GM12878 (cell line): ENCODE data around the gene PTPRN2. TPM values are rescaled to one million over a fixed set of nuclear protein-coding genes. Genes with fewer than 3 reads are reported as not detected.

Experiments
- ATAC-seq: fragments of 200-7000 bp; cut with Tn5 transposase; 3 replicates; pipeline ENCODE4 v1.9.1; 2020; ENCODE audit warnings: mild to moderate bottlenecking, moderate library complexity
- BruUV-seq: library from RNA; stranded (reverse); fragments of 400-500 nt; replicated peaks from 2 replicates; lab custom pipeline; 2021; lab: Mats Ljungman, UMichigan
- CTCF ChIA-PET: fragments of 300-600 bp; sonication (Branson Sonifier 250); formaldehyde crosslinking; extraction: SDS; loops from one replicate; lab custom pipeline; 2021; ENCODE audit warnings: inconsistent platforms; lab: Yijun Ruan, JAX
- POLR2A ChIA-PET: fragments of 350-600 bp; formaldehyde crosslinking; extraction: SDS; loops from one replicate; lab custom pipeline; 2021; ENCODE audit warnings: inconsistent platforms; lab: Charles Lee
- RAD21 ChIA-PET: fragments of 300-600 bp; sonication (Branson Sonifier 250); formaldehyde crosslinking; loops from one replicate; lab custom pipeline; 2023; ENCODE audit warnings: antibody characterized with exemption; ENCODE audit not compliant: unreplicated experiment; lab: Charles Lee
- SMC1A ChIA-PET: fragments of 300-600 bp; sonication (Branson Sonifier 250); formaldehyde crosslinking; loops from one replicate; lab custom pipeline; 2023; ENCODE audit not compliant: unreplicated experiment, uncharacterized antibody; lab: Charles Lee
- DNase-seq: peaks from one replicate; pipeline ENCODE4 v3.0.0-alpha.2; 2011; ENCODE audit warnings: low read depth, low spot score
- FAIRE-seq: peaks from 3 replicates; lab custom pipeline; 2011; peaks lifted over from hg19 to GRCh38; lab: Jason Lieb, UNC
- H2AFZ ChIP-seq: 2 replicates; pipeline ENCODE4 v1.6.0; 2011; ENCODE audit warnings: low read depth, low read length, control low read depth; ENCODE audit not compliant: control insufficient read depth
- H3K27ac ChIP-seq: 2 replicates; pipeline ENCODE4 v1.5.1; 2011; ENCODE audit warnings: control low read depth; ENCODE audit not compliant: control insufficient read depth, insufficient read depth
- H3K27me3 ChIP-seq, 2 experiments: replicated peaks in 1 of 2; 2 replicates each; pipeline versions ENCODE4 v1.6.0 to v1.6.1; 2011; ENCODE audit warnings: low read length in 1 of 2; ENCODE audit not compliant: control insufficient read depth in 2 of 2, insufficient read depth in 2 of 2
- H3K36me3 ChIP-seq, 2 experiments: 2 replicates each; pipeline ENCODE4 v1.5.1; 2011; ENCODE audit warnings: low read length in 1 of 2; ENCODE audit not compliant: control insufficient read depth in 2 of 2, insufficient read depth in 2 of 2
- H3K4me1 ChIP-seq: 2 replicates; pipeline ENCODE4 v1.6.1; 2011; ENCODE audit warnings: mild to moderate bottlenecking, low read length, moderate library complexity, mixed read lengths; ENCODE audit not compliant: control insufficient read depth, insufficient read depth
- H3K4me2 ChIP-seq: 2 replicates; pipeline ENCODE4 v1.6.0; 2011; ENCODE audit warnings: control low read depth; ENCODE audit not compliant: control insufficient read depth, insufficient read depth
- H3K4me3 ChIP-seq: fragments of 200-600 bp; sonication (generic); 2 replicates; pipeline ENCODE4 v1.5.1; 2016
- H3K79me2 ChIP-seq: 2 replicates; pipeline ENCODE4 v1.6.0; 2011; ENCODE audit warnings: low read length; ENCODE audit not compliant: control insufficient read depth, insufficient read depth
- H3K9ac ChIP-seq: 2 replicates; pipeline ENCODE4 v1.8.0; 2011; ENCODE audit warnings: low read length, control low read depth, mixed read lengths; ENCODE audit not compliant: control insufficient read depth, insufficient read depth
- H3K9me3 ChIP-seq: replicated peaks from 3 replicates; pipeline ENCODE4 v1.5.1; 2011; ENCODE audit warnings: mild to moderate bottlenecking, low read length; ENCODE audit not compliant: control insufficient read depth, insufficient read depth
- H4K20me1 ChIP-seq: 2 replicates; pipeline ENCODE4 v1.6.0; 2011; ENCODE audit not compliant: control insufficient read depth, insufficient read depth
- CREM ChIP-seq: IDR thresholded peaks from 2 replicates; pipeline ENCODE4 v1.6.1; 2014; ENCODE audit warnings: antibody characterized with exemption, low read depth
- DPF2 ChIP-seq: fragments of 450-650 bp; IDR thresholded peaks from 2 replicates; pipeline ENCODE4 v1.6.1; 2017; ENCODE audit warnings: mild to moderate bottlenecking
- EZH2 ChIP-seq: IDR thresholded peaks from 2 replicates; pipeline ENCODE4 v1.6.1; 2012; ENCODE audit warnings: low read depth, mild to moderate bottlenecking, control low read depth, inconsistent platforms, low read length, borderline replicate concordance; ENCODE audit not compliant: control insufficient read depth
- FOS ChIP-seq: IDR thresholded peaks from 3 replicates; pipeline ENCODE4 v1.6.1; 2011; ENCODE audit warnings: borderline replicate concordance; ENCODE audit not compliant: insufficient read length; ENCODE audit errors: extremely low read depth
- HDAC6 ChIP-seq: fragments of 200-600 bp; sonication (generic); IDR thresholded peaks from one replicate; pipeline ENCODE4 v1.8.0; 2017; ENCODE audit warnings: antibody characterized with exemption; ENCODE audit not compliant: unreplicated experiment
- IKZF1 ChIP-seq: fragments of 450-650 bp; conservative IDR thresholded peaks from 2 replicates; pipeline ENCODE4 v1.6.1; 2017; ENCODE audit warnings: antibody characterized with exemption, mild to moderate bottlenecking
- IRF4 ChIP-seq: IDR thresholded peaks from 2 replicates; pipeline ENCODE4 v1.6.1; 2011; ENCODE audit warnings: low read depth, low read length
- JUND ChIP-seq: IDR thresholded peaks from 2 replicates; pipeline ENCODE4 v1.6.1; 2012; ENCODE audit warnings: low read depth, mild to moderate bottlenecking, low read length, improper control_type of control experiment, moderate library complexity
- KDM1A ChIP-seq: fragments of 200-600 bp; sonication (generic); IDR thresholded peaks from 2 replicates; pipeline ENCODE4 v1.6.1; 2016; ENCODE audit warnings: borderline replicate concordance
- MEF2A ChIP-seq: IDR thresholded peaks from 2 replicates; pipeline ENCODE4 v1.6.1; 2011; ENCODE audit warnings: low read depth, mild to moderate bottlenecking, low read length, moderate library complexity; ENCODE audit not compliant: insufficient read depth
- NFIC ChIP-seq: IDR thresholded peaks from 2 replicates; pipeline ENCODE4 v1.6.1; 2012; ENCODE audit warnings: low read depth, mild to moderate bottlenecking, inconsistent platforms, low read length, moderate library complexity
- PAX5 ChIP-seq: IDR thresholded peaks from 2 replicates; pipeline ENCODE4 v1.6.1; 2011; ENCODE audit warnings: low read depth, low read length, borderline replicate concordance
- SMARCA5 ChIP-seq: fragments of 450-650 bp; IDR thresholded peaks from 2 replicates; pipeline ENCODE4 v1.6.1; 2017; ENCODE audit warnings: mild to moderate bottlenecking
- SP1 ChIP-seq: IDR thresholded peaks from one replicate; pipeline ENCODE4 v1.6.1; 2011; ENCODE audit warnings: low read depth, low read length
- STAT1 ChIP-seq: fragments of 450-650 bp; conservative IDR thresholded peaks from 2 replicates; pipeline ENCODE4 v1.6.1; 2014; ENCODE audit warnings: antibody characterized with exemption, mild to moderate bottlenecking
- YY1 ChIP-seq: IDR thresholded peaks from 2 replicates; pipeline ENCODE4 v1.6.1; 2011; ENCODE audit warnings: low read depth, mild to moderate bottlenecking, low read length
- WGBS: methylation state at CpG from one replicate; pipeline ENCODE4 v1.1.6; 2016; ENCODE audit warnings: low lambda C conversion rate; ENCODE audit not compliant: insufficient replicate concordance, insufficient coverage; ENCODE audit errors: missing lambda C conversion rate; 5-methylcytosine and 5-hydroxymethylcytosine counted together
- in situ Hi-C: fragments of 300-500 bp; cut with MboI; formaldehyde crosslinking; loops from 9 replicates; pipeline ENCODE4 v1.14.3; 2018; ENCODE audit warnings: mixed read lengths
- intact Hi-C: fragments of 100-400 bp; cut with micrococcal nuclease; formaldehyde crosslinking; loops from one replicate; pipeline ENCODE4 v1.14.2; 2022; ENCODE audit not compliant: unreplicated experiment
- polyA plus RNA-seq, 11 experiments: library from polyadenylated mRNA; depleted of rRNA in 4 of 11; unstranded in 6 of 11; stranded (reverse) in 5 of 11; fragments of >200 nt; fragmentation: Nextera tagmentation in 4 of 11; fragmentation: Illumina TruSeq in 1 of 11; extraction: Ambion mirVana in 4 of 11; extraction: Trizol in 1 of 11; gene quantifications; 1 replicate in 1 of 11; 2 replicates in 10 of 11; pipeline versions ENCODE4 v1.2.1 to v1.2.3, GENCODE V29; 2011 to 2016; ENCODE audit warnings: inconsistent platforms in 2 of 11, missing spikeins in 2 of 11, low read depth in 1 of 11
- total RNA-seq, 4 experiments: library from RNA; depleted of rRNA in 3 of 4; stranded (reverse); fragments of >200 nt in 3 of 4; fragmentation: Illumina TruSeq in 1 of 4; extraction: Trizol in 1 of 4; gene quantifications; 2 replicates each; pipeline versions ENCODE4 v1.2.1 to v1.2.3, GENCODE V29; 2013 to 2021
- TF ChIP-seq, protein P1 (sequence below): IDR thresholded peaks from 2 replicates; pipeline ENCODE4 v1.6.1; 2011; ENCODE audit warnings: low read depth, mild to moderate bottlenecking, low read length, moderate library complexity, borderline replicate concordance; ENCODE audit errors: extremely low read depth
- TF ChIP-seq, protein P2 (sequence below): fragments of 450-650 bp; IDR thresholded peaks from 2 replicates; pipeline ENCODE4 v1.6.1; 2017; ENCODE audit warnings: mild to moderate bottlenecking, low read depth, inconsistent platforms; ENCODE audit not compliant: poor library complexity, severe bottlenecking

PTPRN2 gene
- total and polyA plus RNA-seq, 10 of the 15 experiments (the other 5 are each of a cell fraction or from before 2014, with no cell fraction given) = 5.4 TPM; not detected in 9

DNA sequence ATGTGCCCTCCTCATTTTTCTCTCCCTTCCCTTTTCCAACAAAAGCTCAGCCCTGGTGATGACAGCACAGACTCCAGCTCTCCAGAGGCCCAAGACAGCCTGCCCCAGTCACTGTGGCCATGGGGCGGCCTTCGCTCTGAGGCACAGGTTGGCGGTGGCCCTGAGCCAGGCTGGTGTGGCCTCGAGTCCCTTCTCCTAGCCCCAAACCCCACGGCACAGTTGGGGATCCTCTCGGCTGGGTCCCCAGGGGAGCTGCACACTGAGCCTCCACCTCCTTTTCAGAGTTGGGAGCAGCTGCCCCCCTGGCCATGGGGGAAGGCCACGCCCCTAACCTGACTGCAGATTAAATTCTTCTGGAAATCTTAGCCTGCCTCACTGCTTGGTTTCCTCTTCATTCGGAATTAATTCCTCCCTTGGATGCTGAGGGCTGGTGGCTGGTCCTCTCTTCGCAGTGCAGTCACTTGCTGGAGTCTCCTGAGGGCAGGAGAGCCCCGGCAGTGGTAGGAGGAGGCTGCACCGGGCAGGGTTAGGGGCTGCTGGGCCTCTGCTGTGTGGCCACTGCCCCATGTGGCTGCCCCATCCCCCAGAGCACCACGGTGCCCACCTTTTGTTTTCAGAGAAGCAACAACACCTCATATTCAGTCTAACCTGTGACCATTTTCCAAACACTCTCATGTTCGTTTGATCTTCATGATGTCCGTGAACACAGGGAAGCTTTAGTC lies 824.2 kb downstream of the PTPRN2 start:
- ChIA-PET SMC1A (no interaction called here), POLR2A (no interaction called here), CTCF (no interaction called here), RAD21 (no interaction called here)
- H3K36me3 ChIP-seq = no peaks in the 10 kb centered on the region
- intact Hi-C loops = no loop called here
- DNase-seq (no peak), ATAC-seq (no peak), FAIRE-seq (no peak)
- TF ChIP-seq DPF2 (no peak), SP1 (no peak), NFIC (no peak), IKZF1 (no peak), CREM (no peak), SMARCA5 (no peak), KDM1A (no peak), MEF2A (no peak), HDAC6 (no peak), JUND (no peak), FOS (no peak), EZH2 (no peak), IRF4 (no peak), STAT1 (no peak), YY1 (no peak), PAX5 (no peak)
- TF ChIP-seq, protein P1, sequence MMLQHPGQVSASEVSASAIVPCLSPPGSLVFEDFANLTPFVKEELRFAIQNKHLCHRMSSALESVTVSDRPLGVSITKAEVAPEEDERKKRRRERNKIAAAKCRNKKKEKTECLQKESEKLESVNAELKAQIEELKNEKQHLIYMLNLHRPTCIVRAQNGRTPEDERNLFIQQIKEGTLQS = no peak
- TF ChIP-seq, protein P2, sequence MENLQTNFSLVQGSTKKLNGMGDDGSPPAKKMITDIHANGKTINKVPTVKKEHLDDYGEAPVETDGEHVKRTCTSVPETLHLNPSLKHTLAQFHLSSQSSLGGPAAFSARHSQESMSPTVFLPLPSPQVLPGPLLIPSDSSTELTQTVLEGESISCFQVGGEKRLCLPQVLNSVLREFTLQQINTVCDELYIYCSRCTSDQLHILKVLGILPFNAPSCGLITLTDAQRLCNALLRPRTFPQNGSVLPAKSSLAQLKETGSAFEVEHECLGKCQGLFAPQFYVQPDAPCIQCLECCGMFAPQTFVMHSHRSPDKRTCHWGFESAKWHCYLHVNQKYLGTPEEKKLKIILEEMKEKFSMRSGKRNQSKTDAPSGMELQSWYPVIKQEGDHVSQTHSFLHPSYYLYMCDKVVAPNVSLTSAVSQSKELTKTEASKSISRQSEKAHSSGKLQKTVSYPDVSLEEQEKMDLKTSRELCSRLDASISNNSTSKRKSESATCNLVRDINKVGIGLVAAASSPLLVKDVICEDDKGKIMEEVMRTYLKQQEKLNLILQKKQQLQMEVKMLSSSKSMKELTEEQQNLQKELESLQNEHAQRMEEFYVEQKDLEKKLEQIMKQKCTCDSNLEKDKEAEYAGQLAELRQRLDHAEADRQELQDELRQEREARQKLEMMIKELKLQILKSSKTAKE = no peak
- no TSS peak for BruUV-seq
- H3K27ac ChIP-seq = no peak overlapping the region
- H3K9ac ChIP-seq = no peak overlapping the region
- WGBS = 51% methylated on average over 14 of the region's 14 CpGs
- H2AFZ ChIP-seq = no peak overlapping the region
- in situ Hi-C loops = no loop called here
- H3K27me3 ChIP-seq = no peaks in the 10 kb centered on the region
- H3K4me1 ChIP-seq = no peaks in the 10 kb centered on the region
- no peak overlapping the region for H3K4me2 ChIP-seq
- no peak overlapping the region for H3K4me3 ChIP-seq
- H3K79me2 ChIP-seq = no peaks in the 10 kb centered on the region
- no peaks in the 10 kb centered on the region for H4K20me1 ChIP-seq
- H3K9me3 ChIP-seq = peaks cover 4% of the 10 kb centered on the region; the same call in 2 of the 3 replicates
